HepG2 (cell line): ENCODE data around the gene NRSN2. TPM values are rescaled to one million over a fixed set of nuclear protein-coding genes. Genes with fewer than 3 reads are reported as not detected.

ENCODE experiments used
- ATAC-seq: fragments of 200-7000 bp; cut with Tn5 transposase; 3 replicates; pipeline ENCODE4 v1.9.1; 2020; ENCODE audit warnings: mild to moderate bottlenecking, moderate library complexity
- BruUV-seq: library from RNA; stranded (reverse); fragments of 400-500 nt; replicated peaks from 2 replicates; lab custom pipeline; 2021; lab: Mats Ljungman, UMichigan
- CTCF ChIA-PET: fragments of 300-600 bp; formaldehyde crosslinking; extraction: SDS; loops from one replicate; lab custom pipeline; 2021; ENCODE audit warnings: low total read pairs, inconsistent platforms, low intra/inter-chr PET ratio; lab: Yijun Ruan, JAX
- POLR2A ChIA-PET: fragments of 350-600 bp; sonication (Branson Sonifier 250); formaldehyde crosslinking; loops from one replicate; lab custom pipeline; 2020; ENCODE audit warnings: antibody characterized with exemption, inconsistent platforms; lab: Yijun Ruan, JAX
- DNase-seq: peaks from one replicate; pipeline ENCODE4 v3.0.0-alpha.2; 2015; ENCODE audit warnings: low spot score
- FAIRE-seq: peaks from 3 replicates; lab custom pipeline; 2011; peaks lifted over from hg19 to GRCh38; lab: Jason Lieb, UNC
- H2AFZ ChIP-seq: one replicate; pipeline ENCODE4 v1.6.1; 2011; ENCODE audit warnings: low read length, inconsistent platforms
- H3K27ac ChIP-seq: fragments of 300-600 bp; 3 replicates; pipeline ENCODE4 v1.8.0; 2011; ENCODE audit warnings: mixed run types, mild to moderate bottlenecking, mixed read lengths, low read length, inconsistent platforms; ENCODE audit not compliant: insufficient read depth; ENCODE audit errors: extremely low read length
- H3K27me3 ChIP-seq, 2 experiments: fragments of 200-600 bp in 1 of 2; 2 replicates in 1 of 2; 3 replicates in 1 of 2; pipeline versions ENCODE4 v1.6.0 to v1.8.0; 2011; ENCODE audit warnings: low read length in 2 of 2, mild to moderate bottlenecking in 2 of 2, moderate library complexity in 2 of 2, inconsistent platforms in 1 of 2; ENCODE audit not compliant: insufficient read depth in 2 of 2, control insufficient read depth in 1 of 2
- H3K36me3 ChIP-seq, 2 experiments: fragments of 200-600 bp in 1 of 2; replicated peaks in 1 of 2; 2 replicates in 1 of 2; 3 replicates in 1 of 2; pipeline versions ENCODE4 v1.5.1 to v1.8.0; 2011; ENCODE audit warnings: low read length in 2 of 2, inconsistent platforms in 1 of 2; ENCODE audit not compliant: insufficient read depth in 2 of 2, control insufficient read depth in 1 of 2
- H3K4me1 ChIP-seq: 2 replicates; pipeline ENCODE4 v1.5.1; 2012; ENCODE audit warnings: low read length, inconsistent platforms; ENCODE audit not compliant: insufficient read depth
- H3K4me2 ChIP-seq: 2 replicates; pipeline ENCODE4 v1.6.0; 2011; ENCODE audit warnings: low read depth, low read length, inconsistent platforms
- H3K4me3 ChIP-seq, 3 experiments: fragments of 200-600 bp in 1 of 3; sonication (generic), shearing (Covaris generic) in 1 of 3; replicated peaks in 1 of 3; 2 replicates each; pipeline ENCODE4 v1.5.1; 2011 to 2016; ENCODE audit warnings: low read length in 3 of 3, inconsistent platforms in 2 of 3, low read depth in 2 of 3, mild to moderate bottlenecking in 2 of 3, control low read depth in 1 of 3, mixed read lengths in 1 of 3; ENCODE audit not compliant: insufficient read depth in 1 of 3
- H3K79me2 ChIP-seq: one replicate; pipeline ENCODE4 v1.6.1; 2011; ENCODE audit warnings: low read length, inconsistent platforms; ENCODE audit not compliant: insufficient read depth
- H3K9ac ChIP-seq: 2 replicates; pipeline ENCODE4 v1.6.0; 2011; ENCODE audit warnings: mild to moderate bottlenecking, low read depth, low read length, inconsistent platforms; ENCODE audit not compliant: insufficient read depth
- H3K9me3 ChIP-seq: 2 replicates; pipeline ENCODE4 v1.5.1; 2012; ENCODE audit warnings: mild to moderate bottlenecking, low read length
- H4K20me1 ChIP-seq: 2 replicates; pipeline ENCODE4 v1.6.0; 2011; ENCODE audit warnings: inconsistent platforms, mild to moderate bottlenecking, low read length, moderate library complexity; ENCODE audit not compliant: insufficient read depth
- EED ChIP-seq: sonication (generic); formaldehyde crosslinking; IDR thresholded peaks from 2 replicates; pipeline ENCODE4 v1.5.0; 2020; ENCODE audit warnings: mild to moderate bottlenecking, missing genetic modification reagents
- HNRNPH1 ChIP-seq: fragments of 200-400 bp; formaldehyde crosslinking; optimal IDR thresholded peaks from 2 replicates; pipeline ENCODE3; 2017; ENCODE audit warnings: mild to moderate bottlenecking, low read depth, low read length
- PCBP1 ChIP-seq: fragments of 200-400 bp; formaldehyde crosslinking; IDR thresholded peaks from 2 replicates; pipeline ENCODE4 v1.6.1; 2017; ENCODE audit warnings: mild to moderate bottlenecking, low read depth, low read length, borderline replicate concordance
- POLR2G ChIP-seq: fragments of 200-400 bp; formaldehyde crosslinking; IDR thresholded peaks from 2 replicates; pipeline ENCODE4 v1.6.1; 2018; ENCODE audit warnings: mild to moderate bottlenecking, low read depth, low read length, moderate library complexity
- RBFOX2 ChIP-seq: fragments of 200-400 bp; formaldehyde crosslinking; IDR thresholded peaks from 2 replicates; pipeline ENCODE4 v1.6.1; 2017; ENCODE audit warnings: low read depth, mild to moderate bottlenecking, low read length
- ZNF143 ChIP-seq: sonication (generic); formaldehyde crosslinking; IDR thresholded peaks from 2 replicates; pipeline ENCODE4 v1.4.0; 2020; ENCODE audit warnings: missing genetic modification reagents
- ZNF18 ChIP-seq: sonication (generic); formaldehyde crosslinking; IDR thresholded peaks from 2 replicates; pipeline ENCODE4 v1.8.0; 2022; ENCODE audit warnings: mild to moderate bottlenecking, missing genetic modification reagents; ENCODE audit not compliant: insufficient replicate concordance
- ZNF547 ChIP-seq: sonication (generic); formaldehyde crosslinking; IDR thresholded peaks from 2 replicates; pipeline ENCODE4 v1.5.1; 2020; ENCODE audit warnings: mild to moderate bottlenecking, missing genetic modification reagents
- ZNF839 ChIP-seq: sonication (generic); formaldehyde crosslinking; IDR thresholded peaks from 2 replicates; pipeline ENCODE4 v1.4.0; 2020; ENCODE audit warnings: missing genetic modification reagents, mild to moderate bottlenecking, borderline replicate concordance
- whole genome bisulfite sequencing: methylation state at CpG from one replicate; pipeline ENCODE4 v1.1.6; 2017; ENCODE audit warnings: low lambda C conversion rate; 5-methylcytosine and 5-hydroxymethylcytosine counted together
- in situ Hi-C: cut with HindIII; loops from 2 replicates; pipeline ENCODE4 v1.10.0; 2017; ENCODE audit warnings: low pct_unique_long_range_greater_than_20kb; ENCODE audit not compliant: extremely low pct_ligation_motif_present
- intact Hi-C: fragments of 100-400 bp; cut with micrococcal nuclease; formaldehyde crosslinking; loops from one replicate; pipeline ENCODE4 v1.10.0; 2022; ENCODE audit not compliant: unreplicated experiment
- polyA plus RNA-seq, 8 experiments: library from polyadenylated mRNA; depleted of rRNA in 3 of 8; stranded (reverse) in 7 of 8; unstranded in 1 of 8; fragments of >200 nt; fragmentation: Illumina TruSeq in 4 of 8; extraction: Trizol in 4 of 8; gene quantifications; 2 replicates each; pipeline versions ENCODE4 v1.2.1 to v1.2.3, GENCODE V29; 2011 to 2016; ENCODE audit warnings: low read depth in 4 of 8, missing spikeins in 1 of 8, mixed read lengths in 1 of 8; ENCODE audit not compliant: insufficient read depth in 1 of 8
- total RNA-seq, 5 experiments: library from RNA; depleted of rRNA; stranded (reverse); fragments of >200 nt; fragmentation: Illumina TruSeq; extraction: Trizol; gene quantifications; 2 replicates each; pipeline ENCODE4 v1.2.3, GENCODE V29; 2016; ENCODE audit warnings: low read depth in 1 of 5
- TF ChIP-seq, protein P1 (sequence below): sonication (generic); formaldehyde crosslinking; IDR thresholded peaks from 2 replicates; pipeline ENCODE4 v1.5.0; 2020; ENCODE audit warnings: mild to moderate bottlenecking, missing genetic modification reagents
- TF ChIP-seq, protein P2 (sequence below): sonication (generic); formaldehyde crosslinking; IDR thresholded peaks from 2 replicates; pipeline ENCODE4 v1.8.1; 2023; ENCODE audit warnings: mild to moderate bottlenecking, missing genetic modification reagents

NRSN2 gene
- total and polyA plus RNA-seq, 2 of the 13 experiments (the other 11 are each of a cell fraction or from before 2014, with no cell fraction given), result 32.3 to 49.4 TPM

DNA sequence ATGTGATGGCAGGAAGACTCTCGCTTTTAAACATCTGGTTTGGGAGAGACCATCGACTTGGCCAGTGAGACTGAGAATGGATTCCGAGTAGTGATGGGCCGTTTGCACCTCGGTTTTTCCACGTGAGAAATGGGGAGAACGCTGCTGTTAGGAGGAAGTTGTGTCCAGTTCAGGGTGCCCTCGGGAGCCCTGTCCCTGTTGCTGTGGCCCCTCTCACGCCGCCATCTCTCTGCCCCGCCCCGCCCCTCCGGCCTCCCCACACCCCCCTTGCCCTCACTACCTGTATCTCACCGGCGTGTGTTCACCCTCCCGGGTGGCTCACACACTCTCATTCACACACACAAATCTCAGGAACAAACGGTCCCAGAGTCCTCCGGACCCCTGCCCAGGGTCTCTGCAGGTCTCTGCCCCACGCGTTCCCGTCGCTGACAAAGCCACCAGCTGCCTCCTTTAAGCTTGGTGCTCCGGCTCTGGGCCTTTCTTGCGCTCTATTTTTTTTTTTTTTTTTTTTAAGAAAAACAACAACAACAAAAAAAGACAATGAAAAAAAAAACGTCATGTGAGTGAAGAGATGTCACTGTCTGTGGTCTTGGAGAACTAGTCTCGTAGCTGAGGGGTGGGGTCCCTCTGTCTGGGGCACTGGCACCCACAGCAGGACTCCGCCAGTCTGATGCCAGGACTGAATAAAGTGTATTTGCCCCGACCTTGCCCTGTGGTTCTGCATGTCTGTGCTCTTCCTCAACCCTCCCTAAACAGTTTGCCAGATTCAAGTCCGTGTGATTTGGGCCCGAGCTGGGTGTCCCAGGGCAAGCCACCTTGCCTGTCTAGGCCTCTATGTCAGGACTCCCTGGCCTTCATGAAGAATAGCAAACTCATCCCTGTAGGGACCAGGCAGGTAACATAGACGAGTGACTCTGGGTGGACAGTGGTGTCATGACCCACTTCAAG is 18.6 kb upstream of the NRSN2 start (continued):
- 0 out of 2 replicates have a peak, but pooled peaks have one; percentile 4 for TF ChIP-seq ZNF839 (CRISPR knock-in tag)
- no peak for TF ChIP-seq ZNF18

- FAIRE-seq (no peak), ATAC-seq (no peak), DNase-seq (no peak)
- 77% methylated on average over 7 of the region's 7 CpGs for WGBS
- Histone ChIP-seq H3K36me3 (peaks cover 4 to 9% of the 10 kb centered on the region in 2 experiments; a peak in 2 of 5 replicates), H2AFZ (no peak overlapping the region), H3K9ac (peak overlapping the region; percentile 25; the same call in 1 of the 2 replicates), H4K20me1 (peaks cover 37% of the 10 kb centered on the region), H3K4me1 (peaks cover 34% of the 10 kb centered on the region), H3K4me2 (peak overlapping the region; percentile 92), H3K27ac (peak overlapping the region; percentile 5), H3K4me3 (peak overlapping the region in 2 of 3 experiments; percentile 21 to 96; a peak in 2 of 6 replicates), H3K79me2 (peaks cover 29% of the 10 kb centered on the region), H3K27me3 (no peaks in the 10 kb centered on the region; a peak in 1 of 5 replicates), H3K9me3 (no peaks in the 10 kb centered on the region)
- BruUV-seq, result no TSS peak
- intact Hi-C loops (no loop called here), in situ Hi-C loops (no loop called here)
- ChIA-PET POLR2A (interaction anchor here (0.8 to 8.3 kb wide), 8 partner anchors 9 to 78 kb away, joined by 3 to 90 read pairs (median 4); partner anchors contain the start of gene NRSN2), CTCF (interaction anchor here (2.2 kb wide), 1 partner anchor 120 kb away, joined by 8 read pairs; no protein-coding TSS in a partner anchor)
- no peak for TF ChIP-seq ZNF143
- TF ChIP-seq EED (CRISPR knock-in tag), result 0 out of 2 replicates have a peak, but pooled peaks have one; percentile 54
- TF ChIP-seq RBFOX2, result 0 out of 2 replicates have a peak, but pooled peaks have one; percentile 12
- peak; percentile 43 for TF ChIP-seq POLR2G
- 0 out of 2 replicates have a peak, but pooled peaks have one; percentile 56 for TF ChIP-seq ZNF547 (CRISPR knock-in tag)
- TF ChIP-seq, protein P1, sequence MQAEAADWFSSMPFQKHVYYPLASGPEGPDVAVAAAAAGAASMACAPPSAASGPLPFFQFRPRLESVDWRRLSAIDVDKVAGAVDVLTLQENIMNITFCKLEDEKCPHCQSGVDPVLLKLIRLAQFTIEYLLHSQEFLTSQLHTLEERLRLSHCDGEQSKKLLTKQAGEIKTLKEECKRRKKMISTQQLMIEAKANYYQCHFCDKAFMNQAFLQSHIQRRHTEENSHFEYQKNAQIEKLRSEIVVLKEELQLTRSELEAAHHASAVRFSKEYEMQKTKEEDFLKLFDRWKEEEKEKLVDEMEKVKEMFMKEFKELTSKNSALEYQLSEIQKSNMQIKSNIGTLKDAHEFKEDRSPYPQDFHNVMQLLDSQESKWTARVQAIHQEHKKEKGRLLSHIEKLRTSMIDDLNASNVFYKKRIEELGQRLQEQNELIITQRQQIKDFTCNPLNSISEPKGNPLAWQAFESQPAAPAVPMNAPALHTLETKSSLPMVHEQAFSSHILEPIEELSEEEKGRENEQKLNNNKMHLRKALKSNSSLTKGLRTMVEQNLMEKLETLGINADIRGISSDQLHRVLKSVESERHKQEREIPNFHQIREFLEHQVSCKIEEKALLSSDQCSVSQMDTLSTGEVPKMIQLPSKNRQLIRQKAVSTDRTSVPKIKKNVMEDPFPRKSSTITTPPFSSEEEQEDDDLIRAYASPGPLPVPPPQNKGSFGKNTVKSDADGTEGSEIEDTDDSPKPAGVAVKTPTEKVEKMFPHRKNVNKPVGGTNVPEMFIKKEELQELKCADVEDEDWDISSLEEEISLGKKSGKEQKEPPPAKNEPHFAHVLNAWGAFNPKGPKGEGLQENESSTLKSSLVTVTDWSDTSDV (CRISPR knock-in tag), result 0 out of 2 replicates have a peak, but pooled peaks have one; percentile 17
- peak; percentile 33 for TF ChIP-seq HNRNPH1
- no peak for TF ChIP-seq PCBP1
- TF ChIP-seq, protein P2, sequence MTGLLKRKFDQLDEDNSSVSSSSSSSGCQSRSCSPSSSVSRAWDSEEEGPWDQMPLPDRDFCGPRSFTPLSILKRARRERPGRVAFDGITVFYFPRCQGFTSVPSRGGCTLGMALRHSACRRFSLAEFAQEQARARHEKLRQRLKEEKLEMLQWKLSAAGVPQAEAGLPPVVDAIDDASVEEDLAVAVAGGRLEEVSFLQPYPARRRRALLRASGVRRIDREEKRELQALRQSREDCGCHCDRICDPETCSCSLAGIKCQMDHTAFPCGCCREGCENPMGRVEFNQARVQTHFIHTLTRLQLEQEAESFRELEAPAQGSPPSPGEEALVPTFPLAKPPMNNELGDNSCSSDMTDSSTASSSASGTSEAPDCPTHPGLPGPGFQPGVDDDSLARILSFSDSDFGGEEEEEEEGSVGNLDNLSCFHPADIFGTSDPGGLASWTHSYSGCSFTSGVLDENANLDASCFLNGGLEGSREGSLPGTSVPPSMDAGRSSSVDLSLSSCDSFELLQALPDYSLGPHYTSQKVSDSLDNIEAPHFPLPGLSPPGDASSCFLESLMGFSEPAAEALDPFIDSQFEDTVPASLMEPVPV (CRISPR knock-in tag), result 0 out of 2 replicates have a peak, but pooled peaks have one; percentile 10
Observed at GRCh38 chr20:328975-329695, 17.8 kb upstream of the NRSN2 start.
